Measurements from ENCODE around the gene MYO9B. TPM values are rescaled to one million over a fixed set of nuclear protein-coding genes. Genes with fewer than 3 reads are reported as not detected.
A peak's percentile ranks its signal among the peaks of the same experiment; 100 is the strongest.
"Not testable (repeated sequence)": the region's sequence is repeated elsewhere in the genome, so short reads cannot be mapped to it uniquely, and the experiment has no call there.

MYO9B gene
- total RNA-seq, 1 donor from 2014 or later: 15.5 TPM

DNA sequence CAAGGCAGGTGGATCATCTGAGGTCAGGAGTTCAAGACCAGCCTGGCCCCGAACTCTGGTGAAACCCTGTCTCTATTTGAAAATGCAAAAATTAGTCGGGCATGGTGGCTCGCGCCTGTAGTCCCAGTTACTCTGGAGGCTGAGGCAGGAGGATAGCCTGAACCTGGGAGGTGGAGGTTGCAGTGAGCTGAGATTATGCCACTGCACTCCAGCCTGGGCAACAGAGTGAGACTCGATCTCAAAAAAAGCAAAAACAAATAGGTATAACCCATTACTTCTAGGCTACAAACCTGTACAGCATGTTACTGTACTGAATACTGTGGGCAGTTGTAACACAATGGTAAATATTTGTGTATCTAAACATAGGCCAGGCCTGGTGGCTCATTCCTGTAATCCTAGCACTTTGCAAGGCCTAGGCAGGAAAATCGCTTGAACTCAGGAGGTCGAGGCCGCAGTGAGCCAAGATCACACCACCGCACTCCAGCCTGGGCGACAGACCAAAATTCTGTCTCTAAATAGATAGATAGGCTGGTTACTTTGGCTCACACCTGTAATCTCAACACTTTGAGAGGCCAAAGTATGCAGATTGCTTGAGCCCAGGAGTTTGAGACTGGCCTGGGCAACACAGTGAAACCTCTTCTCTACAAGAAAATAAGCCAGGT is 63.5 kb downstream of the MYO9B start:
- no peak for FAIRE-seq
- no peak for DNase-seq (ENCODE audit: low read depth)
- Histone ChIP-seq H3K4me3 (ENCODE audit: low read depth, low read length) (no peak overlapping the region), H3K36me3 (ENCODE audit: control insufficient read depth, insufficient read depth, low read length) (peaks cover 2% of the 10 kb centered on the region), H3K27me3 (ENCODE audit: control insufficient read depth, insufficient read depth, low read length) (no peaks in the 10 kb centered on the region)
- no peak for TF ChIP-seq CTCF (IDR thresholded peaks at IDR 0.05; ENCODE audit: insufficient read depth, low read length, severe bottlenecking)

GRCh38 chr19:17144771-17145170 is 69.2 kb downstream of the MYO9B start:
- not testable (repeated sequence) for H3K36me3 ChIP-seq (ENCODE audit: control insufficient read depth, insufficient read depth, low read length); DNase-seq (ENCODE audit: low read depth); H3K27me3 ChIP-seq (ENCODE audit: control insufficient read depth, insufficient read depth, low read length); FAIRE-seq; H3K4me3 ChIP-seq (ENCODE audit: low read depth, low read length)

- DNase-seq (ENCODE audit: low read depth): no peak
- no peak overlapping the region for H3K4me3 ChIP-seq (ENCODE audit: low read depth, low read length)
- H3K27me3 ChIP-seq (ENCODE audit: control insufficient read depth, insufficient read depth, low read length): no peaks in the 10 kb centered on the region
- peaks cover 8% of the 10 kb centered on the region for H3K36me3 ChIP-seq (ENCODE audit: control insufficient read depth, insufficient read depth, low read length)
- FAIRE-seq: peak; percentile 55
- no peak for TF ChIP-seq CTCF (IDR thresholded peaks at IDR 0.05; ENCODE audit: insufficient read depth, low read length, severe bottlenecking)
Observed at GRCh38 chr19:17145546-17146497, 70.2 kb downstream of the MYO9B start.

DNA sequence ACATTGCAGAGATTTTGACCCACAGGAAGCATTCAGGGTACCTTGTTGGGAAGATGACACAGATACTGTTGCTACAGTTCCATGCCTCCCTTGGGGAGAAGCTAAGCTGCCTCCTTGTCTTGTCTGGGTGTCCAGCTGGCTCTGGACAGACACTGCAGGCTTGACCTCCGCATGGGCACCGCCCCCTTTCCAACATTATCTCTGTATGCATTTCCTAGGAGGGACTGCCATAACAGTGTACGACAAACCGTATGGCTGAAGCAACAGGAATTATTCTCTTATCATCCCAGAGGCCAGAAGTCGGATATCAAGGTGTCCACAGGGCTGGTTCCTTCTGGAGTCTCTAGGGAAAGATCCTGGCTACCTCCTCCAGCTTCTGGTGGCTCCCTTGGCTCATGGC is 72.6 kb downstream of the MYO9B start:
- H3K27me3 ChIP-seq (ENCODE audit: control insufficient read depth, insufficient read depth, low read length): no peaks in the 10 kb centered on the region
- FAIRE-seq (no peak), DNase-seq (ENCODE audit: low read depth) (no peak)
- peaks cover 12% of the 10 kb centered on the region for H3K36me3 ChIP-seq (ENCODE audit: control insufficient read depth, insufficient read depth, low read length)
- H3K4me3 ChIP-seq (ENCODE audit: low read depth, low read length): no peak overlapping the region
- no peak for TF ChIP-seq CTCF (IDR thresholded peaks at IDR 0.05; ENCODE audit: insufficient read depth, low read length, severe bottlenecking)

DNA sequence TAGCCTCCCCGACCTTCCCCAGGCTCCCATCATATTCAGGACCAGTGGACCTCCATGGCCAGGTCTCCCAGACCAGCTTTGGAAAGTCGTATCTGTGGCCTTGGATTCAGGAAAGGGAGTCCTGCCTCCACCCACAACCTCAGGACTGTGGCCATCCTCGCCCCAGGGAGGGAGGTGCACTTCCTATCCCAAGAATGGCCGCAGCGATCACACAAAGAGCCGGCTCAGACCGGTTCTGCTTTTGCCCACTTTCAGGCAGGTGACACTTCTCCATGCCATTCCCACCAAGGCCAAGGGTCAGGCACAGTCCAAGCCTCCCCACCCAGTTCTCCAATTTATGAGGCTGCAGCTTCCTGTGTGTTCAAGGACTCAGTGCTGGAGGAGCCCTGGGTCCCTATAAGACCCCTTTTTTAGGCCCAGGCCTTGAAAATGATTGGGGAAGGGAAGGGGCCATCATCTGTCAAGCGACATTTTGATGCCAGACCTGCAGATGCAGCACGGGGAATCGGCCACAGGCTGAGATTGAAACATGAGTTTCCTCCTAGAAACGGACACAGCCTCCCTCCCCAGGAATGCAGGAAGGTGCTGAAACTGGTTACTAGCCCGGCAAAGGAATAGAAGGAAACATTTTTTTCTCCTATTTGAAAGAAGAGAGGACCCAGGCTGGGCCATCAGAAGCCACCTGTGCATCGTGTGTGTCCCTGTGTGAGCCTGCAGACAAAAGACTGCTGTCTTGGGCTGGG is 74.0 kb downstream of the MYO9B start:
- DNase-seq (ENCODE audit: low read depth) (no peak), FAIRE-seq (no peak)
- peaks cover 18% of the 10 kb centered on the region for H3K36me3 ChIP-seq (ENCODE audit: control insufficient read depth, insufficient read depth, low read length)

More for the DNA sequence above, 74.0 kb downstream of the MYO9B start:
- no peaks in the 10 kb centered on the region for H3K27me3 ChIP-seq (ENCODE audit: control insufficient read depth, insufficient read depth, low read length)
- no peak overlapping the region for H3K4me3 ChIP-seq (ENCODE audit: low read depth, low read length)
- no peak for TF ChIP-seq CTCF (IDR thresholded peaks at IDR 0.05; ENCODE audit: insufficient read depth, low read length, severe bottlenecking)
